Suppressor macrophage treated with lipopolysaccharide for 1 hour (primary cell): ENCODE results near the gene DPP6.
"Not testable (repeated sequence)": the region's sequence is repeated elsewhere in the genome, so short reads cannot be mapped to it uniquely, and the experiment has no call there.

Experiments
- DNase-seq, 3 donors: peaks; one replicate each; pipeline ENCODE4 v3.0.0-alpha.2; 2020 to 2022

Gene DPP6

GRCh38 chr7:154677454-154677853 is 625.3 kb downstream of the DPP6 start:
- DNase-seq, result no peak

- not testable (repeated sequence) for DNase-seq
Observed at GRCh38 chr7:154678001-154678550, 625.9 kb downstream of the DPP6 start.

GRCh38 chr7:154679379-154680053 is 627.3 kb downstream of the DPP6 start:
- no peak for DNase-seq

GRCh38 chr7:154680894-154681659 is 628.9 kb downstream of the DPP6 start:
- DNase-seq, result no peak

GRCh38 chr7:154682003-154682402 is 629.8 kb downstream of the DPP6 start:
- DNase-seq, result no peak

- no peak for DNase-seq
Observed at GRCh38 chr7:154684666-154685563, 632.7 kb downstream of the DPP6 start.

GRCh38 chr7:154685564-154685901 is 633.3 kb downstream of the DPP6 start:
- no peak for DNase-seq

GRCh38 chr7:154686305-154686704 is 634.1 kb downstream of the DPP6 start:
- DNase-seq, result no peak

- no peak for DNase-seq
Observed at GRCh38 chr7:154688952-154689351, 636.8 kb downstream of the DPP6 start.

- no peak for DNase-seq
Observed at GRCh38 chr7:154690411-154690810, 638.2 kb downstream of the DPP6 start.

GRCh38 chr7:154693661-154694060 is 641.5 kb downstream of the DPP6 start:
- no peak for DNase-seq

- DNase-seq, result no peak
Observed at GRCh38 chr7:154695836-154696235, 643.6 kb downstream of the DPP6 start.

GRCh38 chr7:154696556-154696955 is 644.4 kb downstream of the DPP6 start:
- no peak for DNase-seq

- no peak for DNase-seq
Observed at GRCh38 chr7:154698726-154699291, 646.6 kb downstream of the DPP6 start.

GRCh38 chr7:154699417-154699816 is 647.2 kb downstream of the DPP6 start:
- no peak for DNase-seq

- no peak for DNase-seq
Observed at GRCh38 chr7:154709840-154710520, 657.8 kb downstream of the DPP6 start.

- DNase-seq, result no peak
Observed at GRCh38 chr7:154720016-154720415, 667.8 kb downstream of the DPP6 start.

- DNase-seq, result no peak
Observed at GRCh38 chr7:154721086-154721485, 668.9 kb downstream of the DPP6 start.

- no peak for DNase-seq
Observed at GRCh38 chr7:154726368-154726767, 674.2 kb downstream of the DPP6 start.

- no peak for DNase-seq
Observed at GRCh38 chr7:154729056-154729455, 676.9 kb downstream of the DPP6 start.

GRCh38 chr7:154735766-154736165 is 683.6 kb downstream of the DPP6 start:
- DNase-seq, result no peak

GRCh38 chr7:154736389-154736788 is 684.2 kb downstream of the DPP6 start:
- DNase-seq, result no peak
